ENCODE measurements around the gene P2RY2. TPM values are rescaled to one million over a fixed set of nuclear protein-coding genes. Genes with fewer than 3 reads are reported as not detected.

Gene P2RY2
- total and polyA plus RNA-seq, 9 of the 15 experiments (the other 6 are each of a cell fraction or from before 2014, with no cell fraction given) = not detected

DNA sequence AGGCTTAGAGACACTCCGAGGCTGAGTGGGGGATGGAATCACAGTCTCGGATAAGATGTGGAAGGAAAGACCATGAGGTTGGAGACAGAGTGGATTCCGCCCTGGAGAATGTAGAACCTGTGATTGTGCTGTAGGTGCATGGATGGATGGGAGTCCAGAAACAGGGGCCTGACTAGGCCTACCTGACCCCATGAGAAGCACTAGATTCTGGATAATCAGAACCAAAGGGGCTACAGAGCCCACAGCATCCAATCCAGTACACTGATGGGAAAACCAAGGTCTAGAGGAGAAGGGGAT lies 43.6 kb upstream of the P2RY2 start:
- ATAC-seq (no peak), DNase-seq (ENCODE audit: extremely low read depth in 1 of 4, low spot score in 3 of 4) (no peak), FAIRE-seq (no peak)
- Histone ChIP-seq H3K4me3 (no peak overlapping the region), H3K9me3 (replicated peaks; ENCODE audit: control insufficient read depth, insufficient read depth, low read depth, low read length) (no peaks in the 10 kb centered on the region), H4K20me1 (replicated peaks; ENCODE audit: control insufficient read depth, insufficient read depth, low read length) (no peaks in the 10 kb centered on the region), H3K27me3 (ENCODE audit: control insufficient read depth in 2 of 2, insufficient read depth in 2 of 2, low read length in 2 of 2) (no peaks in the 10 kb centered on the region), H3K9ac (ENCODE audit: insufficient read depth in 1 of 2, low read depth in 2 of 2, low read length in 2 of 2) (no peak overlapping the region), H3K4me2 (ENCODE audit: insufficient read depth, low read length) (no peak overlapping the region), H2AFZ (ENCODE audit: low read depth, low read length) (no peak overlapping the region), H3K36me3 (ENCODE audit: control insufficient read depth, insufficient read depth, low read length) (no peaks in the 10 kb centered on the region), H3K27ac (ENCODE audit: extremely low read depth, low read depth, low read length) (no peak overlapping the region), H3K79me2 (ENCODE audit: control insufficient read depth, insufficient read depth, low read length) (no peaks in the 10 kb centered on the region), H3K9me1 (ENCODE audit: control insufficient read depth, insufficient read depth, low read length) (no peaks in the 10 kb centered on the region), H3K4me1 (replicated peaks in 1 of 2; ENCODE audit: control insufficient read depth in 2 of 2, insufficient read depth in 2 of 2, low read length in 2 of 2) (peaks cover 4 to 5% of the 10 kb centered on the region in 2 experiments; a peak in 1 of 5 replicates)
- no TSS peak for BruUV-seq (replicated peaks)
- ChIA-PET POLR2A (interaction anchor here (0.7 kb wide), 1 partner anchor 321 kb away, joined by 3 read pairs; no protein-coding TSS in a partner anchor), CTCF (ENCODE audit: low intra/inter-chr PET ratio) (no interaction called here)
- intact Hi-C loops (cut with micrococcal nuclease) (loop anchor here (5.0 kb wide), 1 partner anchor 447 kb away; no protein-coding TSS in a partner anchor), in situ Hi-C loops (cut with MboI) (no loop called here)
- 40% methylated on average over 3 of the region's 3 CpGs for WGBS (ENCODE audit: insufficient coverage, low coverage, missing lambda C conversion rate)
- TF ChIP-seq SAFB (IDR thresholded peaks at IDR 0.05; ENCODE audit: borderline replicate concordance, low read depth, low read length) (no peak), LCOR (CRISPR knock-in tag; IDR thresholded peaks at IDR 0.05) (no peak), ZNF764 (CRISPR knock-in tag; IDR thresholded peaks at IDR 0.05; ENCODE audit: low read depth) (no peak), ZBTB9 (CRISPR knock-in tag; IDR thresholded peaks at IDR 0.05) (no peak), TCF7L2 (IDR thresholded peaks at IDR 0.05; ENCODE audit: low read depth, low read length) (no peak), RBM34 (IDR thresholded peaks at IDR 0.05; ENCODE audit: borderline replicate concordance, insufficient read depth, low read length) (no peak), PPARD (CRISPR knock-in tag; IDR thresholded peaks at IDR 0.05) (no peak), IRF2 (CRISPR knock-in tag; IDR thresholded peaks at IDR 0.05) (no peak), KHSRP (IDR thresholded peaks at IDR 0.05) (no peak), C11orf30 (IDR thresholded peaks at IDR 0.05; ENCODE audit: low read depth) (no peak), CREM (IDR thresholded peaks at IDR 0.05; ENCODE audit: low read depth) (no peak), BRD9 (IDR thresholded peaks at IDR 0.05; ENCODE audit: low read depth, partially characterized antibody) (no peak)
- TF ChIP-seq, protein P1, sequence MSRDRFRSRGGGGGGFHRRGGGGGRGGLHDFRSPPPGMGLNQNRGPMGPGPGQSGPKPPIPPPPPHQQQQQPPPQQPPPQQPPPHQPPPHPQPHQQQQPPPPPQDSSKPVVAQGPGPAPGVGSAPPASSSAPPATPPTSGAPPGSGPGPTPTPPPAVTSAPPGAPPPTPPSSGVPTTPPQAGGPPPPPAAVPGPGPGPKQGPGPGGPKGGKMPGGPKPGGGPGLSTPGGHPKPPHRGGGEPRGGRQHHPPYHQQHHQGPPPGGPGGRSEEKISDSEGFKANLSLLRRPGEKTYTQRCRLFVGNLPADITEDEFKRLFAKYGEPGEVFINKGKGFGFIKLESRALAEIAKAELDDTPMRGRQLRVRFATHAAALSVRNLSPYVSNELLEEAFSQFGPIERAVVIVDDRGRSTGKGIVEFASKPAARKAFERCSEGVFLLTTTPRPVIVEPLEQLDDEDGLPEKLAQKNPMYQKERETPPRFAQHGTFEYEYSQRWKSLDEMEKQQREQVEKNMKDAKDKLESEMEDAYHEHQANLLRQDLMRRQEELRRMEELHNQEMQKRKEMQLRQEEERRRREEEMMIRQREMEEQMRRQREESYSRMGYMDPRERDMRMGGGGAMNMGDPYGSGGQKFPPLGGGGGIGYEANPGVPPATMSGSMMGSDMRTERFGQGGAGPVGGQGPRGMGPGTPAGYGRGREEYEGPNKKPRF (IDR thresholded peaks at IDR 0.05; ENCODE audit: low read depth, low read length) = no peak
- TF ChIP-seq, protein P2, sequence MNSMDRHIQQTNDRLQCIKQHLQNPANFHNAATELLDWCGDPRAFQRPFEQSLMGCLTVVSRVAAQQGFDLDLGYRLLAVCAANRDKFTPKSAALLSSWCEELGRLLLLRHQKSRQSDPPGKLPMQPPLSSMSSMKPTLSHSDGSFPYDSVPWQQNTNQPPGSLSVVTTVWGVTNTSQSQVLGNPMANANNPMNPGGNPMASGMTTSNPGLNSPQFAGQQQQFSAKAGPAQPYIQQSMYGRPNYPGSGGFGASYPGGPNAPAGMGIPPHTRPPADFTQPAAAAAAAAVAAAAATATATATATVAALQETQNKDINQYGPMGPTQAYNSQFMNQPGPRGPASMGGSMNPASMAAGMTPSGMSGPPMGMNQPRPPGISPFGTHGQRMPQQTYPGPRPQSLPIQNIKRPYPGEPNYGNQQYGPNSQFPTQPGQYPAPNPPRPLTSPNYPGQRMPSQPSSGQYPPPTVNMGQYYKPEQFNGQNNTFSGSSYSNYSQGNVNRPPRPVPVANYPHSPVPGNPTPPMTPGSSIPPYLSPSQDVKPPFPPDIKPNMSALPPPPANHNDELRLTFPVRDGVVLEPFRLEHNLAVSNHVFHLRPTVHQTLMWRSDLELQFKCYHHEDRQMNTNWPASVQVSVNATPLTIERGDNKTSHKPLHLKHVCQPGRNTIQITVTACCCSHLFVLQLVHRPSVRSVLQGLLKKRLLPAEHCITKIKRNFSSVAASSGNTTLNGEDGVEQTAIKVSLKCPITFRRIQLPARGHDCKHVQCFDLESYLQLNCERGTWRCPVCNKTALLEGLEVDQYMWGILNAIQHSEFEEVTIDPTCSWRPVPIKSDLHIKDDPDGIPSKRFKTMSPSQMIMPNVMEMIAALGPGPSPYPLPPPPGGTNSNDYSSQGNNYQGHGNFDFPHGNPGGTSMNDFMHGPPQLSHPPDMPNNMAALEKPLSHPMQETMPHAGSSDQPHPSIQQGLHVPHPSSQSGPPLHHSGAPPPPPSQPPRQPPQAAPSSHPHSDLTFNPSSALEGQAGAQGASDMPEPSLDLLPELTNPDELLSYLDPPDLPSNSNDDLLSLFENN (IDR thresholded peaks at IDR 0.05; ENCODE audit: low read depth in 2 of 2, low read length in 2 of 2) = no peak

Data from K562 (cell line).